A549 treated with GW870086 at 1 μM for 4 hours (cell line): Measurements from ENCODE around the gene SIGLEC14. TPM values are rescaled to one million over a fixed set of nuclear protein-coding genes. Genes with fewer than 3 reads are reported as not detected.

ENCODE experiments used
- total RNA-seq: library from RNA; stranded (reverse); fragments of 200-300 nt; extraction: Qiagen RNA extraction; gene quantifications from 5 replicates; pipeline ENCODE4 v1.2.3, GENCODE V29; 2022; ENCODE audit warnings: low read depth

SIGLEC14 gene, protein sequence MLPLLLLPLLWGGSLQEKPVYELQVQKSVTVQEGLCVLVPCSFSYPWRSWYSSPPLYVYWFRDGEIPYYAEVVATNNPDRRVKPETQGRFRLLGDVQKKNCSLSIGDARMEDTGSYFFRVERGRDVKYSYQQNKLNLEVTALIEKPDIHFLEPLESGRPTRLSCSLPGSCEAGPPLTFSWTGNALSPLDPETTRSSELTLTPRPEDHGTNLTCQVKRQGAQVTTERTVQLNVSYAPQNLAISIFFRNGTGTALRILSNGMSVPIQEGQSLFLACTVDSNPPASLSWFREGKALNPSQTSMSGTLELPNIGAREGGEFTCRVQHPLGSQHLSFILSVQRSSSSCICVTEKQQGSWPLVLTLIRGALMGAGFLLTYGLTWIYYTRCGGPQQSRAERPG
- 0.12 TPM in 1 of 5 replicates, not detected in the others for total RNA-seq

DNA sequence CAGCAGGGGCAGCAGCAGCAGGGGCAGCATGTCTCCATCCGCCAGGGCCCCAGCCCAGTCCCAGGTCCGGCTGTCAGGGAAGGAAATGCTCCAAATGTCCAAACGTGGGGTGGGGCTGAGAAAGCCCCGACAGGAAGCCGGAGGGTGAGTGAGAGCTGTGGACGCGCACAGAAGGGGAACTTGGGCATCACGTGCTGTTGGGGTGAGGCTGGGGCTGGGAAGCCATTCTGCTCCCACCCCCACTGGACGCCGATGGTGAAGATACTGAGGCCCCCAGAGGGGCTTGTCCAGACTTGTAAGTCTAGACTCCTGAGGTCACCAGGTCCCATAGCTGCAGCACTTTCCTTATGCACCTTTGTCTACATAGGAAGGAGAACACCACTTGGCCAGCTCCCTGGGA is at the start of gene SIGLEC14:
TSS of gene SIGLEC14 (minus strand) at position 96 of the 400 bp plus-strand sequence. CDS start at position 30, 66 bp downstream.

GRCh38 chr19:51693260-51693659 is 46.6 kb upstream of the SIGLEC14 start, which contains the start of gene SPACA6:
TSS of gene SPACA6 (plus strand) at chr19:51693330. CDS start at chr19:51693527, 197 bp downstream.

DNA sequence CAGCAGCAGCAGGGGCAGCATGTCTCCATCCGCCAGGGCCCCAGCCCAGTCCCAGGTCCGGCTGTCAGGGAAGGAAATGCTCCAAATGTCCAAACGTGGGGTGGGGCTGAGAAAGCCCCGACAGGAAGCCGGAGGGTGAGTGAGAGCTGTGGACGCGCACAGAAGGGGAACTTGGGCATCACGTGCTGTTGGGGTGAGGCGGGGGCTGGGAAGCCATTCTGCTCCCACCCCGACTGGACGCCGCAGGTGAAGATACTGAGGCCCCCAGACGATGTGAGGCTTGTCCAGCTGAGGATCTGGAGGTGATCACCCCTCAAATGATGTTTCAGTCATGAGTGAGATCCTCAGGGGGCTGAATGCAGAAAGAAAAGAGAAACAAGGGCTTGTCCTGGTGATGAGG is 16.3 kb downstream of the SIGLEC14 start, which contains the start of gene SIGLEC5:
TSS of gene SIGLEC5 (minus strand) at position 87 of the 400 bp plus-strand sequence. CDS start at position 21, 66 bp downstream.

Other genes starting within 250 kb of the SIGLEC14 start
- gene SIGLEC10, start 229.2 kb downstream of the SIGLEC14 start, total RNA-seq, result 0.08 TPM in 1 of 5 replicates, not detected in the others
- not detected in 5 replicates for gene SIGLEC8, start 188.4 kb downstream of the SIGLEC14 start, total RNA-seq
- not detected in 5 replicates for gene CEACAM18, start 168.3 kb downstream of the SIGLEC14 start, total RNA-seq
- not detected in 5 replicates for gene SIGLEC12, start 145.0 kb downstream of the SIGLEC14 start, total RNA-seq
- not detected in 5 replicates for gene SIGLEC6, start 115.2 kb downstream of the SIGLEC14 start, total RNA-seq
- 2.8 to 5.1 TPM (median 4.3 TPM) in 5 replicates for gene ZNF175, start 75.5 kb downstream of the SIGLEC14 start, total RNA-seq
- not detected in 5 replicates for gene SIGLEC5, start 16.4 kb downstream of the SIGLEC14 start, total RNA-seq
- gene SPACA6, start 46.5 kb upstream of the SIGLEC14 start, total RNA-seq, result 10.4 to 16.0 TPM (median 14.7 TPM) in 5 replicates
- not detected in 5 replicates for gene HAS1, start 77.2 kb upstream of the SIGLEC14 start, total RNA-seq
- 0.11 to 0.24 TPM in 2 of 5 replicates, not detected in the others for gene FPR1, start 105.1 kb upstream of the SIGLEC14 start, total RNA-seq
- not detected in 5 replicates for gene FPR2, start 114.4 kb upstream of the SIGLEC14 start, total RNA-seq
- gene FPR3, start 148.3 kb upstream of the SIGLEC14 start, total RNA-seq, result not detected in 5 replicates
- 0.10 TPM in 1 of 5 replicates, not detected in the others for gene ZNF577, start 241.1 kb upstream of the SIGLEC14 start, total RNA-seq